Suprapubic skin (tissue), 4 donors: Measurements from ENCODE around the gene SORT1. TPM values are rescaled to one million over a fixed set of nuclear protein-coding genes. Genes with fewer than 3 reads are reported as not detected.

Experiments
- DNase-seq, 2 donors: peaks; one replicate each; pipeline ENCODE4 v3.0.0-alpha.2; 2019; ENCODE audit warnings: low spot score in 2 of 2
- H3K27ac ChIP-seq: fragments of 200-600 bp; sonication (generic); one replicate; pipeline ENCODE4 v1.5.1; 2019
- H3K27me3 ChIP-seq: fragments of 200-600 bp; sonication (generic); one replicate; pipeline ENCODE4 v1.5.1; 2019
- H3K36me3 ChIP-seq: fragments of 200-600 bp; sonication (generic); one replicate; pipeline ENCODE4 v1.5.1; 2019
- H3K4me1 ChIP-seq: fragments of 200-600 bp; sonication (generic); one replicate; pipeline ENCODE4 v1.5.1; 2019
- H3K4me3 ChIP-seq: fragments of 200-600 bp; sonication (generic); one replicate; pipeline ENCODE4 v1.5.1; 2019; ENCODE audit warnings: mild to moderate bottlenecking
- H3K9me3 ChIP-seq: fragments of 200-600 bp; sonication (generic); one replicate; pipeline ENCODE4 v1.5.1; 2019
- EP300 ChIP-seq: sonication (generic); formaldehyde crosslinking; IDR thresholded peaks from one replicate; pipeline ENCODE4 v1.6.1; 2017; ENCODE audit warnings: antibody characterized with exemption
- POLR2A ChIP-seq, 2 donors: fragments of 450-650 bp; IDR thresholded peaks; one replicate each; pipeline ENCODE4 v1.6.1; 2017; ENCODE audit warnings: antibody characterized with exemption in 2 of 2, mild to moderate bottlenecking in 2 of 2, moderate library complexity in 2 of 2
- POLR2AphosphoS5 ChIP-seq, 3 donors: sonication (generic); formaldehyde crosslinking; IDR thresholded peaks; one replicate each; pipeline ENCODE4 v1.6.1; 2017; ENCODE audit warnings: antibody characterized with exemption in 3 of 3
- WGBS: methylation state at CpG from one replicate; pipeline ENCODE4 v1.1.5; 2018; 5-methylcytosine and 5-hydroxymethylcytosine counted together
- total RNA-seq, 4 donors: library from RNA; depleted of rRNA; stranded (reverse); fragments of >200 nt; gene quantifications; one replicate each; pipeline ENCODE4 v1.1.0, GENCODE V29; 2016
- TF ChIP-seq, protein P1 (sequence below), 2 donors: fragments of 200-600 bp in 1 of 2; fragments of 450-650 bp in 1 of 2; sonication (generic) in 1 of 2; IDR thresholded peaks; one replicate each; pipeline ENCODE4 v1.5.1; 2016 to 2019; ENCODE audit warnings: antibody characterized with exemption in 2 of 2, mild to moderate bottlenecking in 1 of 2, moderate library complexity in 1 of 2

The SORT1 gene
- total RNA-seq, 4 donors from 2014 or later, result 27.8 to 52.7 (median 34.5) TPM

DNA sequence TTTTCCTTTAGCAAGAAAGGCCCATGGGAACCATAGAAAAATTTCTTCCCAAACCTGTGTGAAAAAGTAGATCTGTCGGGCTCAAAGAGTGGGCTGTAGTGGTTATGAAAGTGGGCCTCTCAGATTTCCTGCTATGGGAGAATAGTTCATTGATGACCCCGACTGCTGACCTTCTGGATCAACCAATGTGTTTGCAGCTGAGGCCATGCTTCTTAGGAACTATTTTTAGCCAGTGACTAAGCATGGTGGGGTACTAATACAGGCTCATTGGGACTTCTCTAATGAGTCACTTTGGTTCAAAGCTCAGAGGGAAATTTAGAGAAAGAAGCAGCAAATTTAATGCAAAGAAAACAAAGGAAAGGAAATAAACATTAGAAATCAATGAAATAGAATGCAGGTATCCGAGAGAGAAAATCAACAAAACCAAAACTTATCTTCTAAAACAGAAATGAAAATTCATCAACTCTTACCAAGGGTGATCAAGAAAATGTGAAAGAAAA, 41.1 kb upstream of the SORT1 start:
- Histone ChIP-seq H3K36me3 (no peaks in the 10 kb centered on the region), H3K4me3 (no peak overlapping the region), H3K27ac (no peak overlapping the region), H3K4me1 (no peaks in the 10 kb centered on the region), H3K27me3 (peaks cover 21% of the 10 kb centered on the region), H3K9me3 (no peaks in the 10 kb centered on the region)
- no peak for TF ChIP-seq EP300
- no peak for TF ChIP-seq POLR2A (IDR thresholded peaks at IDR 0.05)
- no peak for TF ChIP-seq POLR2AphosphoS5 (IDR thresholded peaks at IDR 0.05)
- TF ChIP-seq, protein P1, sequence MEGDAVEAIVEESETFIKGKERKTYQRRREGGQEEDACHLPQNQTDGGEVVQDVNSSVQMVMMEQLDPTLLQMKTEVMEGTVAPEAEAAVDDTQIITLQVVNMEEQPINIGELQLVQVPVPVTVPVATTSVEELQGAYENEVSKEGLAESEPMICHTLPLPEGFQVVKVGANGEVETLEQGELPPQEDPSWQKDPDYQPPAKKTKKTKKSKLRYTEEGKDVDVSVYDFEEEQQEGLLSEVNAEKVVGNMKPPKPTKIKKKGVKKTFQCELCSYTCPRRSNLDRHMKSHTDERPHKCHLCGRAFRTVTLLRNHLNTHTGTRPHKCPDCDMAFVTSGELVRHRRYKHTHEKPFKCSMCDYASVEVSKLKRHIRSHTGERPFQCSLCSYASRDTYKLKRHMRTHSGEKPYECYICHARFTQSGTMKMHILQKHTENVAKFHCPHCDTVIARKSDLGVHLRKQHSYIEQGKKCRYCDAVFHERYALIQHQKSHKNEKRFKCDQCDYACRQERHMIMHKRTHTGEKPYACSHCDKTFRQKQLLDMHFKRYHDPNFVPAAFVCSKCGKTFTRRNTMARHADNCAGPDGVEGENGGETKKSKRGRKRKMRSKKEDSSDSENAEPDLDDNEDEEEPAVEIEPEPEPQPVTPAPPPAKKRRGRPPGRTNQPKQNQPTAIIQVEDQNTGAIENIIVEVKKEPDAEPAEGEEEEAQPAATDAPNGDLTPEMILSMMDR (IDR thresholded peaks at IDR 0.05), result no peak
- 73% methylated on average over 3 of the region's 3 CpGs for WGBS
- DNase-seq, result no peak

DNA sequence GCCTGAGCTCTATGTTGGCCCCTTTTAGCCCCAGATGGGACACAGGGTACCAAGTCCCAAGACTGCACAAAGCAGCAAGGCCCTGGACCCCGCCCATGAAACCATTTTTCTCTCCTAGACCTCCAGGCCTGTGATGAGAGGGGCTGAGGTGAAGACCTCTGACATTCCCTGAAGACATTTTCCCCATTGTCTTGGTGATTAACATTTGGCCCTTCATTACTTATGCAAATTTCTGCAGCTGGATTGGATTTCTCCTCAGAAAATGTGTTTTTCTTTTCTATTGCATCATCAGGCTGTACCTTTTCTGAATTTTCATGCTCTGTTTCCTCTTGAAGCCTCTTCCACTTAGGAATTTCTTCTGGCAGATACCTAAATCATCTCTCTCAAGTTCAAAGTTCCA, 36.8 kb upstream of the SORT1 start:
- TF ChIP-seq, protein P1 (IDR thresholded peaks at IDR 0.05), result no peak
- TF ChIP-seq EP300 (no peak), POLR2AphosphoS5 (IDR thresholded peaks at IDR 0.05) (no peak), POLR2A (IDR thresholded peaks at IDR 0.05) (no peak)
- WGBS, result 100% methylated on average over 1 of the region's 1 CpG
- no peak for DNase-seq

DNA sequence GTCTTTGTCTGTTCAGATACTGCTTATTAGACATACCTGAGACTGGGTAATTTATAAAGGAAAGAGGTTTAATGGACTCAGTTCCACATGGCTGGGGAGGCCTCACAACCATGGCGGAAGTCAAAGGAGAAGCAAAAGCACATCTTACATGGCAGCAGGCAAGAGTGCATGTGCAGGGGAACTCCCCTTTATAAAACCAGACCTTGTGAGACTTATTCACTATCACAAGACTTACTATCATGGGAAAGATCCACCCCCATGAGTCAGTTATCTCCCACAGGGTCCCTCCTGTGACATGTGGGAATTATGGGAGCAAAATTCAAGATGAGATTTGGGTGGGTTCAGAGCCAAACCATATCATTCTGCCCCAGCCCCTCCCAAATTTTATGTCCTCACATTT, 35.6 kb upstream of the SORT1 start:
- WGBS, result 93% methylated on average over 1 of the region's 1 CpG
- Histone ChIP-seq H3K36me3 (no peaks in the 10 kb centered on the region), H3K27ac (no peak overlapping the region), H3K27me3 (no peaks in the 10 kb centered on the region), H3K9me3 (no peaks in the 10 kb centered on the region), H3K4me1 (no peaks in the 10 kb centered on the region), H3K4me3 (no peak overlapping the region)
- no peak for DNase-seq
- TF ChIP-seq POLR2A (IDR thresholded peaks at IDR 0.05) (no peak), EP300 (no peak), POLR2AphosphoS5 (IDR thresholded peaks at IDR 0.05) (no peak)
- TF ChIP-seq, protein P1 (IDR thresholded peaks at IDR 0.05), result no peak

More for the DNA sequence above, 36.8 kb upstream of the SORT1 start:
- Histone ChIP-seq H3K36me3 (no peaks in the 10 kb centered on the region), H3K4me1 (no peaks in the 10 kb centered on the region), H3K4me3 (no peak overlapping the region), H3K9me3 (no peaks in the 10 kb centered on the region), H3K27ac (no peak overlapping the region), H3K27me3 (no peaks in the 10 kb centered on the region)

DNA sequence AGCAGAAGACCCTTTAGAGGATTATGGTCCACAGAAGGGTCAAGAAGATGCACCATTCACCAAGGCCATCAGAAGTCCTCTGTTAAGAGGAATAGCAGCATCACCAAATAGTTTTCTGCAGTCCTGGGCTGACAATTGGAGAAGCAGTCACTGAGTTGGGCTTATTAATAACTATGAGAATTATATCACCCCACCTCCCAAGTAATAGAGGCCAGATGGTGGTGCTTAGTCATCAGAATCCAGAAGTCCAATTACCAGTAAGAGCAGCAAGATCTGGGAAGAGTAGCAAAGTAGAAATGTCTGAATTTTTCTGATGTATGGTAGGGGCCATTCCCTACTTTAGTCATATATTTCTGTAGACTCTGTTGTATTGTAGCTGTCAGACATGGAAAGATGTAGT, 34.6 kb upstream of the SORT1 start:
- peaks cover 5% of the 10 kb centered on the region for H3K4me1 ChIP-seq
- DNase-seq, result no peak
- no peaks in the 10 kb centered on the region for H3K27me3 ChIP-seq
- no peaks in the 10 kb centered on the region for H3K36me3 ChIP-seq
- H3K9me3 ChIP-seq, result no peaks in the 10 kb centered on the region
- H3K27ac ChIP-seq, result no peak overlapping the region
- no peak overlapping the region for H3K4me3 ChIP-seq
- TF ChIP-seq POLR2AphosphoS5 (IDR thresholded peaks at IDR 0.05) (no peak), POLR2A (IDR thresholded peaks at IDR 0.05) (no peak), EP300 (no peak)
- TF ChIP-seq, protein P1 (IDR thresholded peaks at IDR 0.05), result no peak

DNA sequence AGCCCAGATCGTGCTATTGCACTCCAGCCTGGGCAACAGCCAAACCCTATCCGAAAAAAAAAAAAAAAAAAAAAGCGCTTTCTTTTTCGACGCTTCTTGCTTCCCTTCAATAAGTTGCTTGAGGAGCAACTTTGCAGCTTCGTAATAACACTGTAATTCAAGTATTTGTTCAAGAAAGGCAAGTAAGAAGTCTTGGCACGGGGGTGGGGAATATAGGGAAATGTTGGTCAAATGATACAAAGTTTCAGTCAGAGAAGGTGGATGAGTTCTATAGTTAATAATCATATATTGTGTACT, 29.4 kb upstream of the SORT1 start:
- Histone ChIP-seq H3K27me3 (no peaks in the 10 kb centered on the region), H3K9me3 (no peaks in the 10 kb centered on the region), H3K36me3 (no peaks in the 10 kb centered on the region), H3K4me3 (peak overlapping the region; percentile 70), H3K27ac (peak overlapping the region; percentile 82), H3K4me1 (peaks cover 28% of the 10 kb centered on the region)
- TF ChIP-seq POLR2AphosphoS5 (IDR thresholded peaks at IDR 0.05) (no peak), POLR2A (IDR thresholded peaks at IDR 0.05) (no peak), EP300 (no peak)
- TF ChIP-seq, protein P1 (IDR thresholded peaks at IDR 0.05), result no peak
- DNase-seq, result no peak
- WGBS, result 7% methylated on average over 7 of the region's 7 CpGs
